Neural cell (in vitro differentiated cells): ENCODE measurements around the gene APLNR. TPM values are rescaled to one million over a fixed set of nuclear protein-coding genes. Genes with fewer than 3 reads are reported as not detected.

Source experiments
- H2AFZ ChIP-seq: fragments of 200-600, 300-800 bp; sonication (generic), shearing (Covaris generic); 2 replicates; pipeline ENCODE4 v1.6.0; 2014; ENCODE audit warnings: low read depth, mild to moderate bottlenecking, antibody characterized with exemption, low read length, moderate library complexity
- H3F3A ChIP-seq: fragments of 200-600 bp; shearing (Covaris generic); 2 replicates; pipeline ENCODE4 v1.6.1; 2016; ENCODE audit warnings: mild to moderate bottlenecking, moderate library complexity, mixed read lengths, antibody characterized with exemption, low read length; ENCODE audit not compliant: insufficient read depth, poor library complexity, severe bottlenecking
- H3K27ac ChIP-seq: fragments of 200-600, 300-800 bp; sonication (generic), shearing (Covaris generic); 2 replicates; pipeline ENCODE4 v1.5.1; 2014; ENCODE audit warnings: mild to moderate bottlenecking, low read length, moderate library complexity
- H3K27me3 ChIP-seq: fragments of 300-800, 200-600 bp; sonication (generic), shearing (Covaris generic); 2 replicates; pipeline ENCODE4 v1.6.0; 2014; ENCODE audit warnings: mild to moderate bottlenecking, low read depth, low read length, moderate library complexity; ENCODE audit not compliant: insufficient read depth
- H3K36me3 ChIP-seq: fragments of 300-800, 200-600 bp; sonication (generic), shearing (Covaris generic); 2 replicates; pipeline ENCODE4 v1.5.1; 2014; ENCODE audit warnings: mild to moderate bottlenecking, antibody characterized with exemption, low read length, moderate library complexity; ENCODE audit not compliant: insufficient read depth
- H3K4me2 ChIP-seq: fragments of 300-800, 200-600 bp; sonication (generic), shearing (Covaris generic); 2 replicates; pipeline ENCODE4 v1.6.0; 2014; ENCODE audit warnings: mild to moderate bottlenecking, low read length
- H3K4me3 ChIP-seq: fragments of 300-800, 200-600 bp; sonication (generic), shearing (Covaris generic); 2 replicates; pipeline ENCODE4 v1.5.1; 2014; ENCODE audit warnings: mild to moderate bottlenecking, low read length, moderate library complexity
- H3K79me2 ChIP-seq: fragments of 200-600 bp; shearing (Covaris generic); replicated peaks from 2 replicates; pipeline ENCODE4 v1.6.0; 2014; ENCODE audit warnings: mild to moderate bottlenecking, low read length, moderate library complexity; ENCODE audit not compliant: insufficient read depth
- H3K9ac ChIP-seq: fragments of 300-800, 200-600 bp; sonication (generic), shearing (Covaris generic); 2 replicates; pipeline ENCODE4 v1.6.1; 2016; ENCODE audit warnings: mild to moderate bottlenecking, low read length, mixed read lengths
- H3K9me2 ChIP-seq: fragments of 200-600 bp; shearing (Covaris generic); 2 replicates; pipeline ENCODE4 v1.6.1; 2016; ENCODE audit warnings: mild to moderate bottlenecking, low read length, mixed read lengths; ENCODE audit not compliant: insufficient read depth
- H3K9me3 ChIP-seq: fragments of 200-600, 300-800 bp; sonication (generic), shearing (Covaris generic); 2 replicates; pipeline ENCODE4 v1.6.1; 2016; ENCODE audit warnings: mild to moderate bottlenecking, mixed run types, low read length, moderate library complexity, mixed read lengths
- H4K20me1 ChIP-seq: fragments of 200-600 bp; shearing (Covaris generic); 2 replicates; pipeline ENCODE4 v1.6.1; 2016; ENCODE audit warnings: mild to moderate bottlenecking, mixed run types; ENCODE audit not compliant: insufficient read depth
- EP300 ChIP-seq: fragments of 450-650 bp; conservative IDR thresholded peaks from 2 replicates; pipeline ENCODE4 v1.6.1; 2014; ENCODE audit warnings: antibody characterized with exemption, mild to moderate bottlenecking, moderate library complexity; ENCODE audit not compliant: poor library complexity, severe bottlenecking
- EZH2 ChIP-seq: fragments of 200-600, 300-800 bp; shearing (Covaris generic), sonication (generic); IDR thresholded peaks from 2 replicates; pipeline ENCODE4 v1.6.1; 2014; ENCODE audit warnings: antibody characterized with exemption, low read length, borderline replicate concordance, mild to moderate bottlenecking; ENCODE audit not compliant: insufficient read depth, poor library complexity, severe bottlenecking
- SMC3 ChIP-seq: fragments of 450-650 bp; conservative IDR thresholded peaks from 2 replicates; pipeline ENCODE4 v1.6.1; 2014; ENCODE audit warnings: antibody characterized with exemption, mild to moderate bottlenecking, moderate library complexity; ENCODE audit not compliant: poor library complexity
- TAF1 ChIP-seq: IDR thresholded peaks from 2 replicates; pipeline ENCODE4 v1.6.1; 2012; ENCODE audit warnings: low read depth
- polyA plus RNA-seq: library from polyadenylated mRNA; depleted of rRNA; stranded (reverse); fragments of >200 nt; gene quantifications from 2 replicates; pipeline ENCODE4 v1.2.3, GENCODE V29; 2014

APLNR gene
- polyA plus RNA-seq, 1 donor from 2014 or later, result not detected

DNA sequence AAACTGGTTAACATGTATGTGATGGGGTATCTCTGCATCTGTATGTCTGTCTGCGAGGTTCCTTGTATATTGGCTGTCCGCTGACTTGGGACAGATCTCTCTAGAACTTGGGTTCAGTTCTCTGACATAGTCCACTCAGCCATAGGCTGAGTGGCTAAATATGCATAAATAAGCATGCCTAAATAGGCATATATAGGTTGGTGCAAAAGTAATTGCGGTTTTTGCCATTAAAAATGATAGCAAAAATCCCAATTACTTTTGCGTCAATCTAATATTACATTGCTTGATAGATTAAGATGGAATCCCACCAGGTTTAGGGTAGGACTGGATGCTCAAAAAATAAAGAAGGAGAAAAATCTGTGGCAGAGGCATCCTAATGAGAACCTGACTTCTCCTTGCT lies 46.5 kb downstream of the APLNR start:
- TF ChIP-seq TAF1 (no peak), EP300 (no peak), SMC3 (no peak), EZH2 (no peak)
- Histone ChIP-seq H3K36me3 (peaks cover 13% of the 10 kb centered on the region), H3K27ac (no peak overlapping the region), H3K27me3 (no peaks in the 10 kb centered on the region), H2AFZ (no peak overlapping the region), H3K9me3 (no peaks in the 10 kb centered on the region), H3K4me3 (no peak overlapping the region), H3K4me2 (no peak overlapping the region), H3K9me2 (no peaks in the 10 kb centered on the region), H4K20me1 (no peaks in the 10 kb centered on the region), H3K79me2 (no peaks in the 10 kb centered on the region), H3F3A (no peaks in the 10 kb centered on the region), H3K9ac (no peak overlapping the region)

Other genes starting within 250 kb of the APLNR start
- not detected in 2 replicates for gene OR5AK2, start 248.3 kb downstream of the APLNR start, polyA plus RNA-seq
- gene LRRC55, start 55.3 kb downstream of the APLNR start, polyA plus RNA-seq, result 2.8 and 3.3 TPM in 2 replicates
- 8.9 and 9.4 TPM in 2 replicates for gene TNKS1BP1, start 87.7 kb upstream of the APLNR start, polyA plus RNA-seq
- gene SSRP1, start 98.6 kb upstream of the APLNR start, polyA plus RNA-seq, result 81.1 and 84.7 TPM in 2 replicates
- gene P2RX3, start 101.1 kb upstream of the APLNR start, polyA plus RNA-seq, result not detected in 2 replicates
- gene PRG3, start 143.9 kb upstream of the APLNR start, polyA plus RNA-seq, result not detected in 2 replicates
- gene PRG2, start 153.4 kb upstream of the APLNR start, polyA plus RNA-seq, result not detected in 2 replicates
- 0.33 TPM in 1 of 2 replicates, not detected in the other for gene SLC43A3, start 189.9 kb upstream of the APLNR start, polyA plus RNA-seq
- gene RTN4RL2, start 223.3 kb upstream of the APLNR start, polyA plus RNA-seq, result 0.24 and 0.66 TPM in 2 replicates